Measurements from ENCODE around the gene PIK3AP1.
"Not testable (repeated sequence)": the region's sequence is repeated elsewhere in the genome, so short reads cannot be mapped to it uniquely, and the experiment has no call there.

PIK3AP1 gene, protein sequence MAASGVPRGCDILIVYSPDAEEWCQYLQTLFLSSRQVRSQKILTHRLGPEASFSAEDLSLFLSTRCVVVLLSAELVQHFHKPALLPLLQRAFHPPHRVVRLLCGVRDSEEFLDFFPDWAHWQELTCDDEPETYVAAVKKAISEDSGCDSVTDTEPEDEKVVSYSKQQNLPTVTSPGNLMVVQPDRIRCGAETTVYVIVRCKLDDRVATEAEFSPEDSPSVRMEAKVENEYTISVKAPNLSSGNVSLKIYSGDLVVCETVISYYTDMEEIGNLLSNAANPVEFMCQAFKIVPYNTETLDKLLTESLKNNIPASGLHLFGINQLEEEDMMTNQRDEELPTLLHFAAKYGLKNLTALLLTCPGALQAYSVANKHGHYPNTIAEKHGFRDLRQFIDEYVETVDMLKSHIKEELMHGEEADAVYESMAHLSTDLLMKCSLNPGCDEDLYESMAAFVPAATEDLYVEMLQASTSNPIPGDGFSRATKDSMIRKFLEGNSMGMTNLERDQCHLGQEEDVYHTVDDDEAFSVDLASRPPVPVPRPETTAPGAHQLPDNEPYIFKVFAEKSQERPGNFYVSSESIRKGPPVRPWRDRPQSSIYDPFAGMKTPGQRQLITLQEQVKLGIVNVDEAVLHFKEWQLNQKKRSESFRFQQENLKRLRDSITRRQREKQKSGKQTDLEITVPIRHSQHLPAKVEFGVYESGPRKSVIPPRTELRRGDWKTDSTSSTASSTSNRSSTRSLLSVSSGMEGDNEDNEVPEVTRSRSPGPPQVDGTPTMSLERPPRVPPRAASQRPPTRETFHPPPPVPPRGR

DNA sequence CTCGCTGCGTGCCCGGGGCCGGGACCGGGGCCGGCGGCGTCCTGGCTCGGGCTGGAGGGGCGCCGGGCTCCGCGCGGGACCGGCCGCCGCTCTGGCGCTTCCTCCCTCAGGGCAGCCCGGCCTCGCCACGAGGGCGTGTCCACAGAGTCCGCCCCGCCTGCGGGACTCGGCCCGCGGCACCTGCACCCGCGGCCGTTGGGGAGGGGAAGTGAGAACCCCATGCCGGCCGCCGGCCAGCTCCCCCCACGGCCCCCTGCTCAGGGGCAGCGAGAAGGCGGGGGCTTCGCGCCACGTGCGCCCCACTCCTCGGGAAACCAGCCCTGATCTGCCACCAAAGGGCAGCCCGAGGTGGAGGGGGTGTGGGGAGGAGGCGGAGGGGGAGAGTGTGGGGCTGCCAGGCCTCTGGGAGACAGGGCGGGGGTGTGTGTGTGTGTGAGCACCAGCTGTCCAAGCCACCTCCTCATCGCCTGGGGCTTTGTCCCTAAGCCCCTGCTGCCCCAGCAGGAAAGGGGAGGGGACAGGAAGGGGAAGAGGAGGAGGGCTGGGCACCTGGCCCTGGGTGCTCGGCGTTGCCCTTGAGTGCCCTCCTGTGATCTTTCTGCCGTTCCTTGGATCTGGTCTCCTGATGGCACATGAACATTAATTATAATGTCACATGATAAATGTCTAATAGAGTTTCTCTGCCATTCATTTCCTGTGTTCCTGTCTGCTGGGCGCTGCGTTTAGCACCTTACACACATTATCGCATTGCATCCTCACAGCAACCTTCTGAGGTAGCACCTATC is at the start of gene PIK3AP1:
PIK3AP1 (minus strand) TSS at position 93 of the 785 bp plus-strand sequence. CDS start 120 bp downstream, outside the sequence.
- DNase-seq = peak; percentile 30

DNA sequence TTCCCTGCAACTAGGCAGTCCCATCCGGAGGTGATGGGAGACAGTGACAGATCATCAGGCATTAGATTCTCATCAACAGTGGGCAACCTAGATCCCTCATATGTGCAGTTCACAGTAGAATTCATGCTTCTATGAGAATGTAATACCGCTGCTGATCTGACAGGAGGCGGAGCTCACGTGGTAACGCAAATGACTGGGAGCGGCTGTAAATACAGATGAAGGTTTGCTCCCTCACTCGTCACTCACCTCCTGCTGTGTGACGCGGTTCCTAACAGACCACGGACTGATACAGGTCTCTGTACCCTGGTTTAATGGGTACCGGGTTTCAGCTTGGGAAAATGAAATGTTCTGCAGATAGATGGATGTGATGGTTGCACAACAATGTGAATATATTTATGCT is 47.8 kb upstream of the PIK3AP1 start:
- DNase-seq = no peak

DNA sequence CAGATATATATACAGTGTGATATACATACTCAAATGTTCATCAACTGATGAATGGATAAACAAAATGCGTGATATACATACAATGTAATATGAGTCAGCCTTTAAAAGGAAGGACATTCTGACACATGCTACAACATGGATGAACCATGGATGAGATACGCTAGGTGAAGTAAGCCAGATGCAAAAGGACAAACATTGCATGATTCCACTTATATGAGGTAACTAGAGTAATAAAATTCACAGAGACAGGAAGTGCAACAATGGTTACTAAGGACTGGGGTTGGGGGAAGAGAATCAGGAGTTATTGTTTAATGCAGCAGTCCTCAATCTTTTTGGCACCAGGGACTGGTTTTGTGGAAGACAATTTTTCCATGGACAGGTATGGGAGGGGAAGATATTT is 47.3 kb upstream of the PIK3AP1 start:
- no peak for DNase-seq

DNA sequence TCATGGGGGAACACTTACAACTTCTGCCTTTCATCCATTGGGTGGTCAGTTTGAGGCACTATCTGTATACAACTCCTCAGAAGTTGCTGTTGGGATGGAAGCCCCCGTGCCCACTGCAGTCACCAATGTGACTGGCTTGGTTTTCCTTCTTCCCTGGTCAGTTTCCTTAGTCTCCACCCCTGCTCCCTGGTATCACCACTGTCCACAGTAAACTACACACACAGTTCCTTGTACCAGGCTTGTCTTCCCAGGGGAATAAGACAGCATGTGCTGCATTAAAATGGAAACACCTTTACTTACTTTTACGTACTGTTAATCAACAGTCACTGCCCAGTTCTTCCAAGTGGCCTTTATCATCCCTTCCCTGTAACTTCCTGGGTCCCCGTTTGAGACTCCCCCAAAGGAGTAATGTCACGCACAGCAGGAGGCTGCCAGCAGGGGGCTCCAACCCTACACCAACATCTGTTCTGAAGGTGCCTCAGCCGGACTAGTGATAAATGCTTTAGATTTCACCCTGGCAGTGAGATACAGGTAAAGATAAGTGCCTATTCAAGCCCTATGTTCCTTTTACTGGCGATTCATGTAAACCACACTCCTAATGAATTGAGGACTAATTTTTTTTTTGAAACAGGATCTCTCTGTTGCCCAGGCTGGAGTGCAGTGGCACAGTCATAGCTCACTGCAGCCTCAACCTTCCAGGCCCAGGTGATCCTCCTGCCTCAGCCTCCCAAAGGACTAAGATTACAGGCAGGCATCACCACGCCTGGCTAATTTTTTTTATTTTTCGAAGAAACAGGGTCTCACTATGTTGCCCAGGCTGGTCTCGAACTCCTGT is 45.3 kb upstream of the PIK3AP1 start:
- no peak for DNase-seq

DNA sequence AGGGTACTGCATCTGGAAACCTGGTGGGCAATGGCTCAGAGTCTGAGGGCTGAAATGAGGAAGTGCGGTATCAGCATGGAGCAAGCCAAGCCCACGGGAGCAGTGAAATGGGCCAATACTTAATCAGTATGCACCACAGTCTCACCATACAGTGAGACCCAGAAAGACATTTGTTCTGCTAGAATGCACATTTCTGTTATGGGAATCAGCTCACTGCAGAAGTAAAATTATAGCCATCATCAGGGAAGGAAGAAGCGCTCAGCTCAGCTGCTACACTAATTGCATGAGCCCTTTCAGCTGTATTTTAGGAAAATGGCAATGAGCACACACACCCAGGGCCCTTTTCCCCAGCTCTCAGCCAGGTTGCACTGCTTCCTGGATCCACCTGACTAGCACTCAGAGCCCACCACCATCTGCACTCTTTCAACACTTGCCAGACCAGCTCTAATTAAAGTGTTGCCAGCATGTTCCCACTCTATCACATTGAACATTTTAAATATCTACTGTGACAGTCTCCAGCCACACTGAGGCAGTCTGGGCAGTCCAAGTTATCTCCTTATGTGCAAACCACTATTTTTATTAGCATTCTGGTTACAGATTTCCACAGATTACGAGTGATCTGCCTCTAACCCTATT is 44.2 kb upstream of the PIK3AP1 start:
- no peak for DNase-seq

DNA sequence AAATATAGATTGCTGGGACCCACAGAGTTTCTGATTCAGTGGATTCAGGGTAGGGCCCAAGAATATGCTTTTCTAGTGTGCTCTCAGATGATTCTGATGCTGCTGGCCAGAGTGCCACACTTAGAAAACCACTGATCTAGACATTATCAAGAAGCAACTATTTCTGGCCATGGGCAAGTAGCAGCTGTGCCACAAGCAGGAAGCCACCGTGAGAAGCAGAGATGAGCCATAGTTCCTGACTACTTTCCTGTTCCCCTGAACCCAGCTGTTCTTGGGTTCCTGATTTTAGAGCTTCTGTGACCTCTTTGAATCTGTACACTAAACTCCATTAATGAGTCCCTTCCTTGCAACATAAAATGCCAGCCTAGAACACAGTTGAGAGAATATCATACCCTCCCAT is 38.1 kb upstream of the PIK3AP1 start:
- DNase-seq = no peak

DNA sequence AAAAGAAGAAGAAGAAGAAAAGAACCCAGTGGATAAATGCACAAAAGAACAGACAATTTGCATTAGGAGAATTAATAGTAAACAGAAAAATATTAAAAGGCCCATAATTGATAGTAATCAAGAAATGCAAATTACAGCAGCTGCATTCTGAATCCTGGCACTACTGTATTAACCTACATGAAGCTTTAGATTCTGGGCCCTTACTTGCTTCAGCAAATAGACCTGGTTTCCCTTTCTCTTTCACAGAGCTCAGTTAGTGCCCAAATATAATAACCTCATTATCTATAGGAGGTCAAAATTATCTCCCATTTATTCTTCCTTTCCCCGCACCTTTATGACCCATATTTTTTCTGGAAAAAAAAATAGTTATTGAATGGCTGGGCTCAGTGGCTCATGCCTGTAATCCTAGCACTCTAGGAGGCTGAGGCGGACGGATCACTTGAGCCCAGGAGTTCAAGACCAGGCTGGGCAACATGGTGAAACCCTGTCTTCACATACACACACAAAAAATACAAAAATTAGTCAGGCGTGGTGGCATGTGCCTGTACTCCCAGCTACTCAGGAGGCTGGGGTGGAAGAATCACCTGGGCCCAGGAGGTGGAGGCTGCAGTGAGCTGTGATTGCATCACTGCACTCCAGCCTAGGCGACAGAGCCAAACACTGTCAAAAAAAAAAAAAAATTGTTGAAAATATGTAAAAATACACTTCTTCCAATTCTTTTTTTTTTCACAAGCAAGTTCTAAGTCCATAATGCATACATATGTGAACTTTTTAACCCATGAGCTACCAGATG is 36.0 kb upstream of the PIK3AP1 start:
- DNase-seq = no peak

DNA sequence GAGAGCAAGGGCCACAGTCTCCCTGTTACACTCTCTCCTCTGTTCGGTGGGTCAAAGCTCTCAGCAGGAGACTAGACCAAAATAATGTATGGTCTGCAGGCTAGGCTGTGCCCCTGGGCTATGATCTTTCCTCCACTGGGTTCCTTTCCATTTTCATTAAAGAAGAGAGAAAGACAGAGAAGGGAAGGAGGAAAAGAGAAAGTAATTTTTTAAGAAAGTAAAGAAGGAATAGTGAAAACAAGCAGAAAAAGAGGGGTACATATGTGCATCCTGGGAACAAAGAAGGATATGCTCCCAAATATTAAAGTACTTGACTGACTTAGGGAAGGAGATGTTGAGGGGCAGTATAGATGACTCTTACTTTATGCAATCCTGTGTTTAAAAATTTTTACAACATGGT is 33.6 kb upstream of the PIK3AP1 start:
- no peak for DNase-seq

DNA sequence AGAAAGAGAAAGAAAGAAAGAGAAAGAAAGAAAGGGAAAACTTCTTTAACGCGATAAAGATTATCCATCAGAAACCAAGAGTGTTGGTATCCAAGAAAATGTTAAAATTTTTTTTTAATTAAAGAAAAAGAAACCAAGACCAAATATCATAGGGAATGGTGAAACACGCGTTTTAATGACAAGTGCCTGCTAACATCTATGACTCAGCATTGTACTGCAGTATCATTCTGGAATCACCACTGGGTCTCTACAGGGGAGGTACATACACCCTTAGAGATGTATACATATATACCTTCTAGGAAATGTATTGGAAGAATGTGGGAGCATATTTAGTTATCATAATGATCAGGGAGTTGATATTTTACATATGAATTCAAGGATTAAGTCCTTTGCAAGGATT is 32.1 kb upstream of the PIK3AP1 start:
- DNase-seq = no peak

DNA sequence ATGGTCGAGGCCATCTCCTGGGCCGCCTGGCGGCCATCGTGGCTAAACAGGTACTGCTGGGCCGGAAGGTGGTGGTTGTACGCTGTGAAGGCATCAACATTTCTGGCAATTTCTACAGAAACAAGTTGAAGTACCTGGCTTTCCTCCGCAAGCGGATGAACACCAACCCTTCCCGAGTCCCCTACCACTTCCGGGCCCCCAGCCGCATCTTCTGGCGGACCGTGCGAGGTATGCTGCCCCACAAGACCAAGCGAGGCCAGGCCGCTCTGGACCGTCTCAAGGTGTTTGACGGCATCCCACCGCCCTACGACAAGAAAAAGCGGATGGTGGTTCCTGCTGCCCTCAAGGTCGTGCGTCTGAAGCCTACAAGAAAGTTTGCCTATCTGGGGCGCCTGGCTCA is 30.0 kb upstream of the PIK3AP1 start:
- not testable (repeated sequence) for DNase-seq

DNA sequence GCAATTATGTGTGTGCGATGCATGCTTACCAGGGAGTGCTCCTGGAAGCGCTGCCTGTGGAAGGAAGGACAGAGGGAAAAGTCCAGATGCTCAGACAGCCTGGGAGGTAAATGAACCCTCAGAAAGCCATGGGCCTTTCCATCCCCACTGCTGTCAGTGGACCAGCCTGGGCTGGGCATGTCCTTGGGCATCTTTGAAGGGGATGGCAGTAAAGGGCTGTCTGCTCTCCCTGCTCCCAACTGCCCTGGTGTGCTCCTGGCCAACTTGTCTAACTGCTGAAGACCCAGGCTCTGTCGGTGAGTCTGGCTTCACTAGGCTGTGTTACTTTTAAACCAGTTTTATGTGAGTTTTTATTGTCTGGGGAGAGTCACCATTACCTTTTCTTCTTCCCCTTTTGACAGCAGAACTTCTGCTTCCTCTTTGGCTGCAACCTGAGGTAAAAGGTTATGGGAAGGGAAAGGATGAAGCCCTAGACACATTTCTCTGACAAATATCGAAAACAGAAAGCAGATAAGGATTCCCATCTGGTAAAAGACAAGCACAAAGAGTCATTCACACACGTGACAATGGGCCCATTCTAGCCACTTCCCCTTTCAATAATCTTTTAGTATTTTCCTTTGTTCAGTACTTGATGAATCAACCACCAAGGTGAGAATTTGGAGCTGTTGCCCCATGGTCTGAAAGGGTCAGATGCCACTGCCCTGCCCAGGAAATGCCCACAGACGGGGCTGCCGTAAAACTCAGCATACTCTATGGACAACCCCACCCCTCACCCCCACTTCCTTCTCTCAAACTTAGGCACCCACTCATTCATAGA is 27.6 kb upstream of the PIK3AP1 start:
- DNase-seq = no peak

DNA sequence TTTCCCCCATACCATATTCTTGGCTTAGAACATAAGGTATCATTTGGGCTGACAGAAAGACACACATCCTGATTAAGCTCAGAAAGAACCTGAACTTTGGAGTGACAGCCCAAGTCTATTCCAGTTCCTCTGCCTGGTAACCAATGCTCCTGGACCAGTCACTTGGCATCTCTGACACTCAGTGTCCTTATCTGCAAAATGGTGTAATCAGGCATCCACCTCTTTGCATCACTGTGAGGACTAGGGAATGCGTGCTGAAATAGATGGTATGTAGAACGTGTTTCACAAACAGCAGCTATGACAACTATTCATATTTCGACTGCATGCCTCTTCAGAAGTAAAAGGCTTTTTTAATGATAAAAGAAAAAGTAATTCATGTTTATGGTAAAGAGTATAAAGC is 26.2 kb upstream of the PIK3AP1 start:
- DNase-seq = no peak

DNA sequence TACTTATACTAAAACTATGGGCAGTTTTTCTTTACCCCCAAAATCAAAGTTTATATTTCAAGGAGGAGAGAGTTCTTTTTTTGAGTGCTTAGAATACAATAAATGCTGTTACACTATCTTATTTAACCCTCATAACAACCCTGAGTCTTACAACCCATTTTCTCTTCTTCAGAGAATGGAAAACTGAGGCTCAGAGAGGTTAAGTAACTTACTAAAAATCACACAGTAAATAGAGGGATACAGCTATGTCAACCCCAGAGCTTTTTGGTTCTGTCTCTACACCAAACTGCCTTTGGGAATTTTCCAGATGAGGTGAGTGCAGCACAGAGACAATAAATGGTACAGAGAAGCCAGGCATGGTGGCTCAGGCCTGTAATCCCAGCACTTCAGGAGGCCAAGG is 25.6 kb upstream of the PIK3AP1 start:
- no peak for DNase-seq

DNA sequence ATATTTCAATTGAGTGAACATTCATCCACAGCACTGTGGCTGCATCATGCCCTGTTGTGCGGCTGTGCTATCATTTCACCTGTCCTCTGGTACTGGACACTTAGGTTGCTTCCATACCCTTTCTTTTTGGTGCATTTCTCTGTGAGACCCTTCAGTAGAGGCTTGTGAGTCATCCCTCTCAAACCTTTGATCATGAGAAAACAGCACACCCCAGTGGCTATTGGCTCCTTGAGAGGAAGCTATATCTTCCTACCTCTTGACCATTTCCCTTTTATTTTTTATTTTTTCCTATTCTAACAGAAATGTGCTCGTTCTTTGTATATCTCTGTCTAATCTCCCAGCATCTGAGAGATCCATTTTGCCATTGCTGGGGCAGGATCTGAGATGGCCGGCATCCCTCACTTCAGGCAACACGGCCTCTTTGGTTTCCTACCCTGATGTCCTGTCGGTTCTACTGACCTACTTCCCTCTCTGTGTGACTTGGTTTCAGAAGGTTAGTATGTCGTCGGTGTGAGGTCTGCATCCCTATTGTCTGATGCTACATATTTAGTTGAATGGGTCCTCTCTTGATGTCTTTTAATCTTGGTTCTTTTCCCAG is 23.8 kb upstream of the PIK3AP1 start:
- DNase-seq = no peak

DNA sequence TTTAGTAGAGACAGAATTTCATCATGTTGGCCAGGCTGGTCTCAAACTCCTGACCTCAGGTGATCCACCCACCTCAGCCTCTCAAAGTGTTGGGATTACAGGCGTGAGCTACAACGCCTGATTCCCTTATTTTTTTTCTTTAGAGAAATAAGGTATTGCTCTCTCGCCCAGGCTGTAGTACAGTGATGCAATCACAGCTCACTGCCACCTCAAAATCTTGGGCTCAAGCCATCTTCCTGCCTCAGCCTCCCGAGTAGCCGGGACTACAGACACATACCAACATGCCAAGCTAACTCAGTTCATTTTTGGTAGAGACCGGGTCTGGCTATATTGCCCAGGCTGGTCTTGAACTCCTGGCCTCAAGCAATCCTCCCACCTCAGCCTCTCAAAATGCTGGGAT is 21.2 kb upstream of the PIK3AP1 start:
- not testable (repeated sequence) for DNase-seq

DNA sequence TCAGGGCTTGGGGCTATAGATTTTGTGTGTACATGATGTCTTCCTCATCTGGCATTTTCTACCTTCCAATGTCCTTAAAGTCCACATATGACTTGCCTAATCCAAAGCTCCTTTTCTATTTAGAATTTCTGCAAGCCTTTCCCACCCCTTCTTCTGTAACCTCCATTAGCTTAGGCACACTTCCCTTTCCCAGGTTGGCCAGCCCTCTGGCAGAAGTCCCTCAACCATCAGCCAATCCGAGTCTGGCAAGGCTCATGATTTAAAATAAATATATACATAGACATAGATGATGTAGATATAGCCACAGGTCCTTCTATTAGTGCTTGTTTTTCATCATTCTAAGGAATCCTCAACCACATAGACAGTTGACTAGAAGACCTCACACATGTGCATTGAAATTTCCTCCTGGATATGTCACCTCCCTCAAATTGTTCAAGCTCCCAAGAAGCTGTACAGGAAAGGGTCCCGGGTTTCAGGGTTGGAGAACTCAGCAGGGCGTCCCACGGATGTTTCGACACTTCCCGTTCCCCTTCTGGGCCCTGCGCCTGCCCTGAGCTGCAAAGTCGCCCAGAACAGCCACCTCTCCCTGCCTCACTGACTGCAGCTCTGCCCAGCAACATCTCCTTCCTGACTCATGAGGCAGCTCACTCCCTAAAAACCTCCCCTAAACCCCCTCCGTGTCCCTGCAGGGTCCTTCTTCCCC is 20.4 kb upstream of the PIK3AP1 start:
- DNase-seq = no peak

DNA sequence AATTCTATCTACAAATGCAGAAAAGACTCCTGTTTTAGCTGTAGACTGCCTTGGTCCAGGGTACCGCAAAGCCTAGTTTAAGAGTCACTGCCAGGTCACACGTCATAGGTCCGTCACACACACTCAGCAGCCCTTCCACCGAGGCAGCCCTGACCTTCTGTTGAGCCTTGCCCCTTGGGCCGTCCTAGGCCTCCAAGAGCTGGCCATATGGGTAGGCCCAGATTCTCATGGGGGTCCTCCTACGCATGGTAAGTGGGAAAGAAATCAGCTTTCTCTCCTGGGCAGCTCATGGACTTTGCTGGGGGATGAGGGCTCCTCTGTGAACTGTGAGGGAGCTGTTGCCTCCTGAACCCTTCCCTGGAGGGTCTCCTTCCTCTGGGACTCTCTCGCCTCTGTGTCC is 19.8 kb upstream of the PIK3AP1 start:
- no peak for DNase-seq

DNA sequence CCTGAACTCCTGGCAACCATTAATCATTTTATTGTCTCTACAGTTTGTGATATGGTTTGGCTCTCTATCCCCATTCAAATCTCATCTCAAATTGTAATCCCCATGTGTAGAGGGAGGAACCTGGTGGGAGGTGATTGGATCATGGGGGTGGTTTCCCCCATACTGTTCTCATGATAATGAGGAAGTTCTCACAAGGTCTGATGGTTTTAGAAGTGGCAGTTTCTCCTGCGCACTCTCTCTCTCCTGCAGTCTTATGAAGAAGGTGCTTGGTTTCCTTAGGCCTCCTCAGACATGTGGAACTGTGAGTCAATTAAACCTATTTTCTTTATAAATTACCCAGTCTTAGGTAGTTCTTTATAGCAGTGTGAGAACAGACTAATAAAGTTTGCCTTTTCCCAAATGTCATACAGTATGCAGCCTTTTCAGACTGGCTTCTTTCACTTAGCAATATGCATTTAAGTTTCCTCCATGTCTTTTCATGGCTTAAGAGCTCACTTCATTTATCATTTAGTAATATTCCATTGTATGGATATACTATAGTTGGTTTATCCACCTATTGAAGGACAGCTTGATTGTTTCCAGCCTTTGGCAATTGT is 17.1 kb upstream of the PIK3AP1 start:
- DNase-seq = not testable (repeated sequence)

DNA sequence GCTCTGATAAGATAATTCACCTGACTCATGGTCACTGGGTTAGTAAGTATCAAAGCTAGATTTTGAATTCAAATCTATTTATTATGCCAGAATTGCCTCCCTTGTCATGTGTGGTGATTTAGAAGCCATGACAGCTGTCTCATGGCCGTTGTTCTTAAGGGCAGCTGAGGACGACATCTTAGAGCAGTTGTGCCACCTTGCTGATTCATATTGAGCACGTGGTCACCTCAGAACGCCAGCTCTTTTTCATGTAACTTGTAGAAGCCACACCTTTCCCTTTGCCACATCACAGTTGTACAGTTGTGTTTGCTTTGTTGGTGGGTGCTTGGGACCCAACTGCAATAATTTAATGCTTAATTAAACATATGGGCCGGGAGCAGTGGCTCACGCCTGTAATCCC is 4.3 kb upstream of the PIK3AP1 start:
- DNase-seq = no peak
